Gastroesophageal sphincter (tissue), 4 donors: ENCODE data around the gene KCNT1. TPM values are rescaled to one million over a fixed set of nuclear protein-coding genes. Genes with fewer than 3 reads are reported as not detected.

Source experiments
- ATAC-seq: fragments of 150-250 bp; one replicate; pipeline ENCODE4 v1.9.1; 2016; ENCODE audit warnings: mild to moderate bottlenecking, moderate library complexity
- H3K27ac ChIP-seq, 4 donors: fragments of 200-600 bp; sonication (generic) in 3 of 4; 1 replicate in 3 of 4; 2 replicates in 1 of 4; pipeline ENCODE4 v1.5.1; 2016 to 2019
- H3K27me3 ChIP-seq: fragments of 200-600 bp; sonication (generic); one replicate; pipeline ENCODE4 v1.5.1; 2019
- H3K36me3 ChIP-seq, 2 donors: fragments of 200-600 bp; sonication (generic); one replicate each; pipeline ENCODE4 v1.5.1; 2019; ENCODE audit warnings: control low read depth in 1 of 2
- H3K4me1 ChIP-seq, 3 donors: fragments of 200-600 bp; sonication (generic); 1 replicate in 2 of 3; 2 replicates in 1 of 3; pipeline ENCODE4 v1.5.1; 2016 to 2019; ENCODE audit warnings: control low read depth in 2 of 3
- H3K4me3 ChIP-seq, 2 donors: fragments of 200-600 bp; sonication (generic); one replicate each; pipeline ENCODE4 v1.5.1; 2019; ENCODE audit warnings: mild to moderate bottlenecking in 1 of 2, moderate library complexity in 1 of 2
- H3K9me3 ChIP-seq, 3 donors: fragments of 200-600 bp; sonication (generic); one replicate each; pipeline ENCODE4 v1.5.1; 2017 to 2019; ENCODE audit warnings: control low read depth in 2 of 3
- EP300 ChIP-seq: sonication (generic); formaldehyde crosslinking; IDR thresholded peaks from one replicate; pipeline ENCODE4 v1.6.1; 2017; ENCODE audit warnings: antibody characterized with exemption, mild to moderate bottlenecking
- POLR2A ChIP-seq, 2 donors: fragments of 450-650 bp; IDR thresholded peaks; one replicate each; pipeline ENCODE4 v1.6.1; 2017; ENCODE audit warnings: antibody characterized with exemption in 2 of 2, mild to moderate bottlenecking in 2 of 2, moderate library complexity in 1 of 2
- POLR2AphosphoS5 ChIP-seq: sonication (generic); formaldehyde crosslinking; IDR thresholded peaks from one replicate; pipeline ENCODE4 v1.6.1; 2017; ENCODE audit warnings: antibody characterized with exemption
- WGBS, 2 donors: methylation state at CpG; one replicate each; pipeline ENCODE4 v1.1.5; 2018; ENCODE audit warnings: low coverage in 1 of 2; 5-methylcytosine and 5-hydroxymethylcytosine counted together
- total RNA-seq, 4 donors: library from RNA; depleted of rRNA; stranded (reverse); fragments of >200 nt; gene quantifications; one replicate each; pipeline ENCODE4 v1.1.0, GENCODE V29; 2016
- TF ChIP-seq, protein P1 (sequence below), 4 experiments: fragments of 200-600 bp in 2 of 4; fragments of 450-650 bp in 2 of 4; sonication (generic) in 1 of 4; IDR thresholded peaks; one replicate each; pipeline ENCODE4 v1.5.1; 2017 to 2019; ENCODE audit warnings: antibody characterized with exemption in 4 of 4, mild to moderate bottlenecking in 2 of 4, moderate library complexity in 2 of 4

Gene KCNT1
- total RNA-seq, 4 donors from 2014 or later, result 0.19 TPM; not detected in 3

DNA sequence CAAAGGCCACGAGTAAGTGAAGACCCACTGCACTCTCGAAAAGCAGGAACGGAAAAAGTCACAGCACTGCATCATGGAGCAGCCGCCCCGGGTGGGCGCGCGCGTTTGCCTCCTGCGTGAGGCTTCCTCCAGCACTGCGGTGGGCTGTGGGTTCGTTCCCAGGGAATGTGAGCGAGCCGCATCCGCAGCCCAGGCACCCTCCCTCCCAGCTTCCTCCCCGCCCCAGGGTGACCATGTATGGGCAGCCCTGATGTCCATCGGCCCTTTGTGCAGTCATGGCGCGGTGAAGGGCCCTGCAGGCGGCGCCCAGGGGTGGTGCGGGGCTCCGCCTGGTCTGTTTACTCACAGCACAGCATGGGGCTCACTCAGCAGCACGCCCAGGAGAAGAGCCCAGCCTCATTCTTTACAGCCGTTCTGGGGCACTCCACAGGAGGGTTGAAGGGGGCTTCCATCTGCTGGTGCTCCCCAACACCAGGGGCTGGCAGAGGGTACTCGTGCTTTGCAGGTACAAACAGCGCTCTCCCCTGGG, 32.7 kb downstream of the KCNT1 start:
- WGBS, 2 donors, result 86% methylated on average over 9 of the region's 27 CpGs; no CpG with 5 or more reads in 1 of the 2 donors
- TF ChIP-seq POLR2AphosphoS5, result no peak
- H3K9me3 ChIP-seq, result peaks cover 0 to 28% (median 0%) of the 10 kb centered on the region in 3 donors
- peaks cover 83% of the 10 kb centered on the region for H3K27me3 ChIP-seq
- no peak overlapping the region for H3K27ac ChIP-seq
- no peak overlapping the region for H3K4me3 ChIP-seq
- ATAC-seq, result no peak
- H3K36me3 ChIP-seq, result no peaks in the 10 kb centered on the region
- no peaks in the 10 kb centered on the region for H3K4me1 ChIP-seq

DNA sequence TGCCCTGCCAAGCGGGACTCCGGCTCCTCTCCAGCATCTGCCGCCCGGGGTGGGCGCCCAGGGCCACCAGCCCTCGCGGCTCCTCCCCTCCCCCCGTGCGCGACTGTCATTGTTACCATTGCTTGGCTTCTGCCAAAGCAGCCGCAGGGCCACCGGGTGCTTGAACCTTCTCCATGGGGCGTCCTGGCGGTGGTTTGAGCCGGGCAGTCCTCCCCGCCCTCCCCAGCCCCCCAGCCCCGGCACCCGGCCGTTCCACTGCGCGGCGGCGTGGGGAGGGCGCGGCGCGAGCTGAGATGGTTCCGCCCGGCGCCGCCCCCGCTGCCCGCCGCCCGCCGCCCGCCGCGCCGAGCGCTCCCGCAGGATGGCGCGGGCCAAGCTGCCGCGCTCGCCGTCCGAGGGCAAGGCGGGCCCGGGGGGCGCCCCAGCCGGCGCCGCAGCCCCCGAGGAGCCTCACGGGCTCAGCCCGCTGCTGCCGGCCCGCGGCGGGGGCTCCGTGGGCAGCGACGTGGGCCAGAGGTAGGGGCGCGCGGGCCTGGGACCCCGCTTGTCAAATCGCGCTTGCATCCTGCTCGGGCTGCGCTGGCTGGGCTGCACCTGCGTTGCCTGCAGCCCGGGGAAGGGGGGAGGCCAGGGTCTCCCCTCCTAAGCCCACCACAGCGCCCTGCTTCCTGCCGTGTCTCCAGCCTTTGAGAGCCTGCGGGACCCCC, 34.4 kb downstream of the KCNT1 start:
- no peaks in the 10 kb centered on the region for H3K4me1 ChIP-seq
- H3K36me3 ChIP-seq, result no peaks in the 10 kb centered on the region
- peaks cover 91% of the 10 kb centered on the region for H3K27me3 ChIP-seq
- H3K4me3 ChIP-seq, result no peak overlapping the region
- no CpG with 5 or more reads among the region's 78 CpGs for WGBS, 2 donors
- no peak overlapping the region for H3K27ac ChIP-seq
- peaks cover 0 to 15% (median 0%) of the 10 kb centered on the region in 3 donors for H3K9me3 ChIP-seq
- ATAC-seq, result no peak
- TF ChIP-seq POLR2A (IDR thresholded peaks at IDR 0.05) (no peak), POLR2AphosphoS5 (no peak), EP300 (no peak)
- TF ChIP-seq, protein P1, sequence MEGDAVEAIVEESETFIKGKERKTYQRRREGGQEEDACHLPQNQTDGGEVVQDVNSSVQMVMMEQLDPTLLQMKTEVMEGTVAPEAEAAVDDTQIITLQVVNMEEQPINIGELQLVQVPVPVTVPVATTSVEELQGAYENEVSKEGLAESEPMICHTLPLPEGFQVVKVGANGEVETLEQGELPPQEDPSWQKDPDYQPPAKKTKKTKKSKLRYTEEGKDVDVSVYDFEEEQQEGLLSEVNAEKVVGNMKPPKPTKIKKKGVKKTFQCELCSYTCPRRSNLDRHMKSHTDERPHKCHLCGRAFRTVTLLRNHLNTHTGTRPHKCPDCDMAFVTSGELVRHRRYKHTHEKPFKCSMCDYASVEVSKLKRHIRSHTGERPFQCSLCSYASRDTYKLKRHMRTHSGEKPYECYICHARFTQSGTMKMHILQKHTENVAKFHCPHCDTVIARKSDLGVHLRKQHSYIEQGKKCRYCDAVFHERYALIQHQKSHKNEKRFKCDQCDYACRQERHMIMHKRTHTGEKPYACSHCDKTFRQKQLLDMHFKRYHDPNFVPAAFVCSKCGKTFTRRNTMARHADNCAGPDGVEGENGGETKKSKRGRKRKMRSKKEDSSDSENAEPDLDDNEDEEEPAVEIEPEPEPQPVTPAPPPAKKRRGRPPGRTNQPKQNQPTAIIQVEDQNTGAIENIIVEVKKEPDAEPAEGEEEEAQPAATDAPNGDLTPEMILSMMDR (IDR thresholded peaks at IDR 0.05), result no peak

DNA sequence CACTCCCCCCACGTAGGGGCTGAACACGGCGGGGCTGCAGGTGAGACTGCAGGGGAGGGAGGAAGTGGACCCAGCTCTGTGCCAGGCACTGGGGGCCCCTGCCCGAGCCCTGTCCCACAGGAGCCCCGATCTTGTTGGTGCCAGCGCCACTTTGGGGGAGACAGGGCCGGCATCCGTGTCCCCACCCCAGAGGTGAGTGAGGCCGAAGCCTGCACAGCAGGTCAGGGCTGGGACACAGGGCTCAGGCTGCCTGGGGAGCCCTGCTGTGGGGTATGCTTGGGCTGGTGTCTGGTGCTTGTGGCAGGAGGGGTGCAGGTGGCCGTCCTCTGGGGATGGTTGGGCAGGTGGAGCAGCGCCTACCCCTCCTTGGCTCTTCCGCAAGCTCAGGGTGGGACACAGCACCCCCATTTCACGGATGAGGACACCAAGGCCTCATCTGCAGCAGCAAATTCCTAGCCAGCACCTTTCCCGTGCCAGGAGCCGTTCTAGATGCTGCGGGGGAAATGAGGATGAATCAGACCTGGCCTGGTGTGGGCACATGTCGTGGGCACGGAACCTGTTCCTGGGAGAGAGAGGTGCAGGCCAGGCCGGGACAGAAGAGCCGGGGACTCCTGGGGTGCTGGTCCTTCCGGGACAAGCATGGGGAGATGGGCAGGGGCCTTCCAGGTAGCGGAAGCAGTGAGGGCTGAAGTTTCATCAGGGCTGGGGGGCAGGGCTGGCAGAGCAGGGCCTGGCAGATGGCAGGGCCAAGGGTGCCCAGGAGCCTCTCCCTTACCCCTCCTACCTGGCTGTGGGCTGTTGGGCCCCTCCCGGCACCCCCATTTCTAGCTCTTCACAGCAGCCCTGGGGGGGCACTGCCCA, 35.2 kb downstream of the KCNT1 start:
- ATAC-seq, result no peak

DNA sequence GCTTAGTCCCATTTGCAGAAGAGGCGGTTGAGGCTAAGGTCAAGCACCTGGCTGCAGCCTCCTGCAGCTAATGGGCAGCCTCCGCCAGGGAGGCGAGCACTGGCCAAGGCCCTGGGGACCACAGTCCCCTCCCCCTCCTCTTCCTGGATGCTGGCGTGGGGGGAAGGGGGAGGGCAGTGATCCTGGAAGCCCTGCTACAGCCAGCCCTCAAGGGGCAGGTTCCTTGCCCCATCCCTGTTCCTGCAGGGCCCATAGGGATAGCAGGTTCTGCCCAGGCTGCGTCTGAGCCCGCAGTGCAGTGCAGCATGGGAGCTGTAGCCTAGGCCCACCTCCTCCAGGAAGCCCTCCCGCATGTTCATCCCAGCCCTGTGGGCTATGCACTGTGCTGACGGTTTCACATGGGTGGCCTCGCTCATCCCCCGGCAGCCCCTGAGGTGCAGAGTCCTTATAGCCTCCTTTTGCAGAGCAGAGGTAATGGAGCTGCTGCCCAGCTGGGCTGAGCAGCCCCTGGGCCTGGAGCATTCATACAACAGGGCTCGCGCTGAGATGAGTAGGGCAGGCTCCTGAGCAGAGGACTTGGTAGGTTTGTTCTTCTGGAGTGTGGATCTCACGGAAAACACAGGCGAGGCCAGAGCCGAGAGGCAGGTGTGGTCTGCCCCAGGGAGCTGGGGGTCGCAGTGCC, 36.0 kb downstream of the KCNT1 start:
- Histone ChIP-seq H3K36me3 (no peaks in the 10 kb centered on the region), H3K4me1 (no peaks in the 10 kb centered on the region), H3K27ac (no peak overlapping the region), H3K9me3 (no peaks in the 10 kb centered on the region), H3K27me3 (peaks cover 93% of the 10 kb centered on the region), H3K4me3 (no peak overlapping the region)
- no peak for ATAC-seq
- no peak for TF ChIP-seq POLR2A (IDR thresholded peaks at IDR 0.05)
- TF ChIP-seq, protein P1 (IDR thresholded peaks at IDR 0.05), result no peak
- no peak for TF ChIP-seq POLR2AphosphoS5
- TF ChIP-seq EP300, result no peak
- WGBS, 2 donors, result no CpG with 5 or more reads among the region's 16 CpGs

More for the DNA sequence above, 35.2 kb downstream of the KCNT1 start:
- TF ChIP-seq POLR2A (IDR thresholded peaks at IDR 0.05) (no peak), EP300 (no peak), POLR2AphosphoS5 (no peak)
- TF ChIP-seq, protein P1 (IDR thresholded peaks at IDR 0.05), result no peak
- 28 to 72% methylated on average over 2 to 6 of the region's 23 CpGs for WGBS, 2 donors
- H3K27ac ChIP-seq, result no peak overlapping the region
- peaks cover 0 to 7% (median 0%) of the 10 kb centered on the region in 3 donors for H3K9me3 ChIP-seq
- peaks cover 95% of the 10 kb centered on the region for H3K27me3 ChIP-seq
- H3K4me3 ChIP-seq, result no peak overlapping the region
- H3K36me3 ChIP-seq, result no peaks in the 10 kb centered on the region
- H3K4me1 ChIP-seq, result no peaks in the 10 kb centered on the region
